Measurements from ENCODE around the gene RBM15. TPM values are rescaled to one million over a fixed set of nuclear protein-coding genes. Genes with fewer than 3 reads are reported as not detected.
A peak's percentile ranks its signal among the peaks of the same experiment; 100 is the strongest.

The RBM15 gene
- polyA plus RNA-seq (2013), result 11.4 and 11.5 TPM in 2 replicates

GRCh38 chr1:110338886-110339406, at the start of gene RBM15:
TSS of gene RBM15 (plus strand) at chr1:110339377. CDS start at chr1:110339406, 29 bp downstream.
- peak; percentile 100 for DNase-seq
- Histone ChIP-seq H2BK12ac (ENCODE audit: low read length) (peak within 1 kb of the TSS; percentile 77), H3K4me1 (ENCODE audit: control insufficient read depth in 1 of 2, insufficient read depth in 2 of 2, low read length in 2 of 2) (peaks cover 23 to 29% of the 10 kb centered on the region in 2 experiments), H3K9ac (ENCODE audit: low read length) (peak within 1 kb of the TSS; percentile 90), H2AK5ac (ENCODE audit: low read length) (peak within 1 kb of the TSS; percentile 89), H4K91ac (ENCODE audit: low read depth, low read length) (peak within 1 kb of the TSS; percentile 97), H3K79me2 (ENCODE audit: control insufficient read depth, insufficient read depth, low read length, poor library complexity) (peaks cover 35% of the 10 kb centered on the region), H3K23ac (ENCODE audit: low read length) (no peak within 1 kb of the TSS), H2BK120ac (ENCODE audit: insufficient read depth, low read length, poor library complexity) (peak within 1 kb of the TSS; percentile 97), H3K79me1 (ENCODE audit: low read length) (peaks cover 21% of the 10 kb centered on the region), H3K4me3 (ENCODE audit: low read depth, low read length) (peak within 1 kb of the TSS; percentile 91), H3K9me3 (ENCODE audit: insufficient read depth, low read depth, low read length) (no peaks in the 10 kb centered on the region), H3K4ac (ENCODE audit: low read depth, low read length) (peak within 1 kb of the TSS; percentile 94), H4K8ac (ENCODE audit: low read depth, low read length) (peak within 1 kb of the TSS; percentile 97), H3K4me2 (ENCODE audit: low read length) (peak within 1 kb of the TSS; percentile 88), H3K14ac (ENCODE audit: low read length) (peak within 1 kb of the TSS; percentile 96), H3K27ac (ENCODE audit: low read depth, low read length) (peak within 1 kb of the TSS; percentile 95), H3K18ac (ENCODE audit: low read length) (peak within 1 kb of the TSS; percentile 94), H2BK5ac (ENCODE audit: low read depth, low read length, poor library complexity) (peak within 1 kb of the TSS; percentile 94), H3K36me3 (ENCODE audit: control insufficient read depth in 1 of 2, insufficient read depth in 2 of 2, low read length in 2 of 2) (peaks cover 16% of the 10 kb centered on the region in 2 experiments), H3K27me3 (ENCODE audit: insufficient read depth, low read length) (no peaks in the 10 kb centered on the region), H2AFZ (ENCODE audit: insufficient read depth, low read length, poor library complexity) (peak within 1 kb of the TSS; percentile 91), H4K12ac (ENCODE audit: low read depth, low read length) (peak within 1 kb of the TSS; percentile 98)
- no CpG with 5 or more reads among the region's 25 CpGs for WGBS (ENCODE audit: extremely low coverage, insufficient coverage, insufficient read length)

GRCh38 chr1:110291241-110292030, 47.7 kb upstream of the RBM15 start:
- Histone ChIP-seq H3K9me3 (ENCODE audit: insufficient read depth, low read depth, low read length) (no peaks in the 10 kb centered on the region), H2BK12ac (ENCODE audit: low read length) (no peak overlapping the region), H4K8ac (ENCODE audit: low read depth, low read length) (no peak overlapping the region), H2BK5ac (ENCODE audit: low read depth, low read length, poor library complexity) (no peak overlapping the region), H3K23ac (ENCODE audit: low read length) (no peak overlapping the region), H3K79me2 (ENCODE audit: control insufficient read depth, insufficient read depth, low read length, poor library complexity) (no peaks in the 10 kb centered on the region), H3K36me3 (ENCODE audit: control insufficient read depth in 1 of 2, insufficient read depth in 2 of 2, low read length in 2 of 2) (no peaks in the 10 kb centered on the region), H3K4me3 (ENCODE audit: low read depth, low read length) (no peak overlapping the region), H3K4me1 (ENCODE audit: control insufficient read depth in 1 of 2, insufficient read depth in 2 of 2, low read length in 2 of 2) (no peaks in the 10 kb centered on the region), H3K4me2 (ENCODE audit: low read length) (no peak overlapping the region), H2AK5ac (ENCODE audit: low read length) (no peak overlapping the region), H3K27me3 (ENCODE audit: insufficient read depth, low read length) (no peaks in the 10 kb centered on the region), H3K14ac (ENCODE audit: low read length) (no peak overlapping the region), H4K12ac (ENCODE audit: low read depth, low read length) (no peak overlapping the region), H3K18ac (ENCODE audit: low read length) (no peak overlapping the region), H3K27ac (ENCODE audit: low read depth, low read length) (no peak overlapping the region), H3K79me1 (ENCODE audit: low read length) (no peaks in the 10 kb centered on the region), H3K4ac (ENCODE audit: low read depth, low read length) (no peak overlapping the region), H2BK120ac (ENCODE audit: insufficient read depth, low read length, poor library complexity) (no peak overlapping the region), H3K9ac (ENCODE audit: low read length) (no peak overlapping the region), H4K91ac (ENCODE audit: low read depth, low read length) (no peak overlapping the region), H2AFZ (ENCODE audit: insufficient read depth, low read length, poor library complexity) (no peak overlapping the region)
- DNase-seq, result peak; percentile 34 to 55
- WGBS (ENCODE audit: extremely low coverage, insufficient coverage, insufficient read length), result no CpG with 5 or more reads among the region's 7 CpGs

GRCh38 chr1:110292031-110292741, 47.0 kb upstream of the RBM15 start:
- no peak for DNase-seq
- H3K36me3 ChIP-seq (ENCODE audit: control insufficient read depth in 1 of 2, insufficient read depth in 2 of 2, low read length in 2 of 2), result no peaks in the 10 kb centered on the region

GRCh38 chr1:110293601-110294104, 45.5 kb upstream of the RBM15 start:
- Histone ChIP-seq H2BK120ac (ENCODE audit: insufficient read depth, low read length, poor library complexity) (no peak overlapping the region), H3K27me3 (ENCODE audit: insufficient read depth, low read length) (no peaks in the 10 kb centered on the region), H3K27ac (ENCODE audit: low read depth, low read length) (no peak overlapping the region), H3K4me1 (ENCODE audit: control insufficient read depth in 1 of 2, insufficient read depth in 2 of 2, low read length in 2 of 2) (no peaks in the 10 kb centered on the region), H2AFZ (ENCODE audit: insufficient read depth, low read length, poor library complexity) (no peak overlapping the region), H3K79me2 (ENCODE audit: control insufficient read depth, insufficient read depth, low read length, poor library complexity) (no peaks in the 10 kb centered on the region), H2AK5ac (ENCODE audit: low read length) (no peak overlapping the region), H3K9me3 (ENCODE audit: insufficient read depth, low read depth, low read length) (no peaks in the 10 kb centered on the region), H3K18ac (ENCODE audit: low read length) (no peak overlapping the region), H4K8ac (ENCODE audit: low read depth, low read length) (no peak overlapping the region), H4K91ac (ENCODE audit: low read depth, low read length) (no peak overlapping the region), H3K4ac (ENCODE audit: low read depth, low read length) (no peak overlapping the region), H3K14ac (ENCODE audit: low read length) (no peak overlapping the region), H3K79me1 (ENCODE audit: low read length) (no peaks in the 10 kb centered on the region), H3K4me2 (ENCODE audit: low read length) (no peak overlapping the region), H3K9ac (ENCODE audit: low read length) (no peak overlapping the region), H3K4me3 (ENCODE audit: low read depth, low read length) (no peak overlapping the region), H3K36me3 (ENCODE audit: control insufficient read depth in 1 of 2, insufficient read depth in 2 of 2, low read length in 2 of 2) (no peaks in the 10 kb centered on the region), H4K12ac (ENCODE audit: low read depth, low read length) (no peak overlapping the region), H2BK12ac (ENCODE audit: low read length) (no peak overlapping the region), H2BK5ac (ENCODE audit: low read depth, low read length, poor library complexity) (no peak overlapping the region), H3K23ac (ENCODE audit: low read length) (no peak overlapping the region)
- WGBS (ENCODE audit: extremely low coverage, insufficient coverage, insufficient read length), result no CpG with 5 or more reads among the region's 9 CpGs
- no peak for DNase-seq

More at GRCh38 chr1:110292031-110292741, 47.0 kb upstream of the RBM15 start:
- H3K9ac ChIP-seq (ENCODE audit: low read length), result no peak overlapping the region
- H3K18ac ChIP-seq (ENCODE audit: low read length), result no peak overlapping the region
- no peak overlapping the region for H4K12ac ChIP-seq (ENCODE audit: low read depth, low read length)
- H4K91ac ChIP-seq (ENCODE audit: low read depth, low read length), result no peak overlapping the region
- H3K4me1 ChIP-seq (ENCODE audit: control insufficient read depth in 1 of 2, insufficient read depth in 2 of 2, low read length in 2 of 2), result no peaks in the 10 kb centered on the region
- H3K23ac ChIP-seq (ENCODE audit: low read length), result no peak overlapping the region
- no peak overlapping the region for H3K4ac ChIP-seq (ENCODE audit: low read depth, low read length)
- no peaks in the 10 kb centered on the region for H3K79me1 ChIP-seq (ENCODE audit: low read length)
- H3K27me3 ChIP-seq (ENCODE audit: insufficient read depth, low read length), result no peaks in the 10 kb centered on the region
- WGBS (ENCODE audit: extremely low coverage, insufficient coverage, insufficient read length), result no CpG with 5 or more reads among the region's 7 CpGs
- no peak overlapping the region for H2BK5ac ChIP-seq (ENCODE audit: low read depth, low read length, poor library complexity)
- H3K4me2 ChIP-seq (ENCODE audit: low read length), result no peak overlapping the region
- no peak overlapping the region for H4K8ac ChIP-seq (ENCODE audit: low read depth, low read length)
- H3K27ac ChIP-seq (ENCODE audit: low read depth, low read length), result no peak overlapping the region
- no peaks in the 10 kb centered on the region for H3K9me3 ChIP-seq (ENCODE audit: insufficient read depth, low read depth, low read length)
- H2AFZ ChIP-seq (ENCODE audit: insufficient read depth, low read length, poor library complexity), result no peak overlapping the region
- no peak overlapping the region for H2BK120ac ChIP-seq (ENCODE audit: insufficient read depth, low read length, poor library complexity)
- no peak overlapping the region for H3K4me3 ChIP-seq (ENCODE audit: low read depth, low read length)
- no peak overlapping the region for H3K14ac ChIP-seq (ENCODE audit: low read length)
- H2BK12ac ChIP-seq (ENCODE audit: low read length), result no peak overlapping the region
- no peaks in the 10 kb centered on the region for H3K79me2 ChIP-seq (ENCODE audit: control insufficient read depth, insufficient read depth, low read length, poor library complexity)
- H2AK5ac ChIP-seq (ENCODE audit: low read length), result no peak overlapping the region
